ENCODE results near the gene S100A1.
"Not testable (repeated sequence)": the region's sequence is repeated elsewhere in the genome, so short reads cannot be mapped to it uniquely, and the experiment has no call there.

S100A1 gene

DNA sequence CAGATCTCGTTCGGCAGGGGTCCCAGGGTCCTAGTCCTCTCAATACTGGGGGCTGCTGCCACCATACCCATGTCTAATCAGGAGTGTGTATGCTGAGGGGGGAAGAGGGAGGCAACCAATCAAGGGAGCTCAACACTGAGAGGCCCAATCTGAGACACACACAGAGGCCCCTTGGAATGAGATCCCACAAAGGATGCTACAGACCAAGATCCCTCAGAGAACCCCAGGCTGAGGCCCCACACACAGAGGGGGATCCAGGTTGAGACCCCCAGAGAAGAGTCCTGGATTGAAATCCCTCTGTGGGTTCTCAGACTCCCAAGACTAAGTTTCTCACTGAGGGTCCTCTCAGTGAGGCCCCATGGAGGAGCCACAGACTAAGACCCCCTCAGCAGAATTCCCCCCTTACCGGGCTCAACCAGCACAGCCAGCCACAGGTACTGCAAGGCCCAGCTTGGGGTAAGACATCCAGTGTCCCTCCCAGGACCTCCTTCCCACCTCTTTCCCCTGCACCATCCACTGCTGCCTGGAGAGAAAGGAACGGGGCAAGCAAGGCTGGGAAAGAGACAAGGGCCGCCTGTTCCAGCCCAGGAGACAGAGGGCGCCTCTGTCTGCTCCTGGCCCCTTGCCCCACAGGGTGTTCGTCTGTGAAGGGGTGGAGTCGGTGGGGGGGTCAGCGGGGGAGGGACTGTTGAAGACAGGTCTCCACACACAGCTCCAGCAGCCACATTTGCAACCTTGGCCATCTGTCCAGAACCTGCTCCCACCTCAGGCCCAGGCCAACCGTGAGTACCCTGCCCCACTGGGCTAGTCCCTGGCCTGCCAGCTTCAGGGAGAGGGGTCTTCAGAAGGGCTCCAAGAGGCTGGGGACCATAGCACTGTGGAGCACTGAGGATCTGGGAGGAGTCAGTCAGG lies at the start of gene S100A1:
S100A1 (plus strand) TSS at position 720 of the 912 bp plus-strand sequence. CDS start 2,088 bp downstream, outside the sequence.
- no peak for DNase-seq (ENCODE audit: low read depth)

DNA sequence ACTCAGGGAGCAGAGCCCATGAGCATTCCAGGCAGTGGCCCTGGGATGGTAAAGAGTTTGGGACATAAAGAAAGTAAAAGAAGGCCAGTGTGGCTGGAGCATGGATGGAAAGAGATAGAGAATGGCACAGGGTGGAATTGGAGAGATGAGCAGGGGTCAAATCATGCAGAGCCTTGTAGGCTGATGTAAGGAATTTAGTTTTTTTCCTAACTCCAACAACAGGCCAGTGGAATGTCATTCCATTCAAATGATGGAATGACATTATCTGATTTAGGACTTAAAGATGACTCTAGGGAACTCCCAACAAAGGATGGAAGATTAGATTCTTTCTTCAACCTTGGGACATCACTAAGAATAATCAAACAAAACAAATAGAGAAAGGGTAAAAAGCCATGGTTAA lies 49.7 kb upstream of the S100A1 start:
- no peak for DNase-seq (ENCODE audit: low read depth)

DNA sequence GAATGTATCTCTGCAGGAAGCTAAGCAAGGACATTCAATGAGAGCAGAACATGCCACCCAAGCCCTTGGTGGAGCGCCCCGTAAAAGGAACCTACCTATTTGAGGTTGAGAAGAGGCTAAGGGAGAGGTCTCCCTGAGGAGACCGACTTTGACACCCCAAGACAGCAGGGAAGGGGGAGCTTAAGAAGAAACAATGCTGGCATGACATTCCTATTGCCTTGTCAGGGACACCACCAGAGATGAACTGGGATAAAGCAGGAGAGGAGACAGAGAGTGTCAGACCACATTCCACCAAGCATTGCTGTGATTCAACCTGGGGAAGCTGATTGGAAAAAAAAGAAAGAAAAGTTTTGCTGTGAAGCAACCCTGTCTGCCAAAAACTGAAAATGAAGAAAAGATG lies 49.3 kb upstream of the S100A1 start:
- no peak for DNase-seq (ENCODE audit: low read depth)

DNA sequence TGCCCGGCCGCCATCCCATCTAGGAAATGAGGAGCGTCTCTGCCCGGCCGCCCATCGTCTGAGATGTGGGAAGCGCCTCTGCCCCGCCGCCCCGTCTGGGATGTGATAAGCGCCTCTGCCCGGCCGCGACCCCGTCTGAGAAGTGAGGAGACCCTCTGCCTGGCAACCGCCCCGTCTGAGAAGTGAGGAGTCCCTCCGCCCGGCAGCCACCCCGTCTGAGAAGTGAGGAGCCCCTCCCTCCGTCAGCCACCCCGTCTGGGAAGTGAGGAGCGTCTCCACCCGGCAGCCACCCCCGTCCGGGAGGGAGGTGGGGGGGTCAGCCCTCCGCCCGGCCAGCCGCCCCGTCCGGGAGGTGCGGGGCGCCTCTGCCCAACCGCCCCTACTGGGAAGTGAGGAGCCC lies 45.4 kb upstream of the S100A1 start:
- not testable (repeated sequence) for DNase-seq (ENCODE audit: low read depth)

DNA sequence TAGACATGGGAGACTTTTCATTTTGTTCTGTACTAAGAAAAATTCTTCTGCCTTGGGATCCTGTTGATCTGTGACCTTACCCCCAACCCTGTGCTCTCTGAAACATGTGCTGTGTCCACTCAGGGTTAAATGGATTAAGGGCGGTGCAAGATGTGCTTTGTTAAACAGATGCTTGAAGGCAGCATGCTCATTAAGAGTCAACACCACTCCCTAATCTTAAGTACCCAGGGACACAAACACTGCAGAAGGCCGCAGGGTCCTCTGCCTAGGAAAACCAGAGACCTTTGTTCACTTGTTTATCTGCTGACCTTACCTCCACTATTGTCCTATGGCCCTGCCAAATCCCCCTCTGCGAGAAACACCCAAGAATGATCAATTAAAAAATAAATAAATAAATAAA lies 44.7 kb upstream of the S100A1 start:
- DNase-seq (ENCODE audit: low read depth), result not testable (repeated sequence)

DNA sequence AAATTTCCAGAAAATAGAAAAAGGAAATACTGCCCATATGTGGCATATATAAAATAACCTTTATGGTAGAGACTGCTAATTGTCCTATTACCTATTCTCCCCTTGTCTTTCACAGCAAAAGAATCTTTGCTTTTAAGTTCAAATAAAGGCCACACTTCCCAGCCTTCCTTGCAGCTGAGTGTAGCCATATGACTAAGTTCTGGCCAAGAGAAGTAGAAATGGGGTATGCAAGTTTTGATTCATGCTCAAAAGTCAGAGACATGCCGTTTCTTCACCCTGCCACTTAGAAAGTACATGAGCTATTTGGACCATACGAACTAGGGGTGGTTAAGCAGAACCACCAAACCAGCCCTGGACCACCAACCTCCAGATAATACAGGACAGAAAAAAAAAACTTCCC lies 44.3 kb upstream of the S100A1 start:
- no peak for DNase-seq (ENCODE audit: low read depth)

DNA sequence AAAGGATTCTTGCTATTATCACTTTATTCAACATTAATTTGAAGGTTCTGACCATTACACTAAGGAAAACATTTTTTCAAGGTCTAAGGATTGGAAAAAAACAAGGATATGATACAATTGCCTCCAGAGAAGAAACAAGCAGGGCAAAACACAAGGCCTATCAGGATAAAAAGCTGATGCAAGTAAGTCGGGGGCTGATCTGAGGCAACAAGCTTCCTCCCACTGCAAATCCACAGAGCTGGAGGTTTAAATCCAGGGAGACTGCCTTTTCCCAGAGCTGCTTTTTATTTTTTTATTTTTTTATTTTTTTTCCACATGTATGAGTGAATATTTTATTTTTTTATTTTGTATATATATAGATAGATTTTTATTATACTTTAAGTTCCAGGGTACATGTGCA lies 43.2 kb upstream of the S100A1 start:
- no peak for DNase-seq (ENCODE audit: low read depth)

DNA sequence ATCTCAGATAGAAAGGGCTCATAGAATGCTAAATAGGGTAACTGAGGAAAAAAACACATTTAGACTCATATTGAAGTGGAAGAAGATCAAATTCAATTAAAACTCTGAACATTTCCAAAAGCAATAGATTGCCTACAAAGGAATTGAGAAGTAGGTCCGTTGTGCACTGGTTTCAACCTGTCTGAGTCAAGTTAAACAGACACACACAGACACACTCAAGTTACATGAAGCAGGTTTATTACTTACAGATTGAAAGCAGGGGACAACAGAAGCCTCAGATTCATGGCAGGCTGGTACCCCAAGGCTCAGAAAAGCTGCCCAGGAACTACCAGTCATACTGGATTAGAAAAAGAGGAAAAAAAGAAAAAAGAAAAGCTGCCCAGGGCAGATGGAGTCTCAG lies 41.9 kb upstream of the S100A1 start:
- DNase-seq (ENCODE audit: low read depth), result no peak

DNA sequence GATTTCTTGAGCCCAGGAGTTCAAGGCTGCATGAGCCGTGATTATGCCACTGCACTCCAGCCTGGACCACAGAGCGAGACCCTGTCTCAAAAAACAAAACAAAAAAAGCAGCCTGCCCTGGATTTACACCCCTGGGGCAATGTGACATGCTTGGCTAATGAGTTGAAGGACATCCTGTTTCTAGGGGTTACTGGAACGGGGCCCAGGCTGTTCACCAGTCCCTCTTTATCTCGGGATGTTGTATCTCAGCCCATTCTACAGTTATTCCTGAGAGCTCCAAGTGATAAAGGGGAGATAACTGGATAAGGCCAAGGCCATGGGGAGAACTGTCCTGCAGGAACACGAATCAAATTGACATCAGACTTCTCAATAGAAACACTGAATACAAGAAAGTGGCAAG lies 40.9 kb upstream of the S100A1 start:
- no peak for DNase-seq (ENCODE audit: low read depth)

DNA sequence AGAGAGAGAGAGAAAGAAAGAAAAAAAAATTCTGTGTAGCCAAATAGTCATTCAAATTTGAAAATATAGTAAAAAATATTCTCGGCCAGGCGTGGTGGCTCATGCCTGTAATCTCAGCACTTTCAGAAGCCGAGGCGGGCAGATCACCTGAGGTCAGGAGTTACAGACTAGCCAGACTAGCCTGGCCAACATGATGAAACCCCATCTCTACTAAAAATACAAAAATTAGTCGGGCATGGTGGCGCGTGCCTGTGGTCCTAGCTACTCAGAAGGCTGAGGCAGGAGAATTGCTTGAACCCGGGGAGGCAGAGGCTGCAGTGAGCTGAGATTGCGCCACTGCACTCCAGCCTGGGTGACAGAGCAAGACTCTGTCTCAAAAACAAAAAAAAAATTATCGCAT lies 40.2 kb upstream of the S100A1 start:
- not testable (repeated sequence) for DNase-seq (ENCODE audit: low read depth)

DNA sequence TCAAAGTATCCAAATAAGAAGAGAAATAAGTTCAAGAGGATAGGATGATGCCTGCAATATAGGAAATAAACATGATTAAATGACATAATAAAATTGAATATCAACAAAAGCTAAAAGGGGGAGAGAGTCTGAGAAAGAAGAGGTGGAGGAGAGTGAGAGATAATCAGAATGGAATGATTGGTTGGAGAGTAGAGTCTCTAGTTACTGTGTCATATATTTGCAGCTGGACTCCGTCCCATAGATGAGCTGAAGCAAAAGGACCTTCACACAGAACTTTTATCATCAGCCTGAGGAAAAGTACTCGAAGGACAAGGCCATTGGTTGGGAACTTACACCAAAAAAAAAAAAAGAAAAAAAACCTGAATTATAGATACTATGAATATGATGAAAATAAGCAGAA lies 39.8 kb upstream of the S100A1 start:
- DNase-seq (ENCODE audit: low read depth), result no peak

DNA sequence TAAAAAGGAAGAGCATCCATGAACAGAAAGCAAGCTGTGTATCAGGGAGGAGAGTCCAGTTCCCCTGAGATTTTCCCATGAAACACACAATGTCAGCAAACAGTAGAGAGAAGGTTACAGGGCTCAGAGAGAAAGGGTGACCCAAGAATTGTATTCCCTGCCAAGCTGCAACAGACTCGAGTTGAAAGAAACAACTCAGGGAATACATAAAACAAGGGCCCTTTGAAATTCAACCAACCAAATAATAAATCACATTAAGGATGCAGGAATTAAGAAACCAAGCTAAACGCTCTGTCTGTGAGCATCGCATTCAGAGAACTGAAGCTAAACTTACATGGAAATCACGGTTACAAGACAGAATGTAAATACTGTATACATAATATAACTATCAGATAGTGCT lies 35.5 kb upstream of the S100A1 start:
- DNase-seq (ENCODE audit: low read depth), result no peak

DNA sequence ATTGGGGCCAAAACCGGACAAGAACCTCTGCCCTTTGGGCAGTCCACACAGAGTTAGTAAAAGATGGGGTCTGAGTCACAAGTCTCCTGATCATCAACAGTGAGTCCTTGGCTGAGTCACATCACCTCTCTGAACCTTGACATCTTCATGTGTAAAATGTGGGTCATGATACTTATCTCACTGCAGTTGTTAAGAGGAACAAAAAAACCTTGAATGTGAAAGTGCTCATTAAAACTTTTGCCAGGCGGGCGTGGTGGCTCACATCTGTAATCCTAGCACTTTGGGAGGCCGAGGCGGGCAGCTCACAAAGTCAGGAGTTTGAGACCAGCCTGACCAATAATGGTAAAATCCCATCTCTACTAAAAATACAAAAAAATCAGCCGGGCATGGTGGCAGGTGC lies 31.0 kb upstream of the S100A1 start:
- no peak for DNase-seq (ENCODE audit: low read depth)

DNA sequence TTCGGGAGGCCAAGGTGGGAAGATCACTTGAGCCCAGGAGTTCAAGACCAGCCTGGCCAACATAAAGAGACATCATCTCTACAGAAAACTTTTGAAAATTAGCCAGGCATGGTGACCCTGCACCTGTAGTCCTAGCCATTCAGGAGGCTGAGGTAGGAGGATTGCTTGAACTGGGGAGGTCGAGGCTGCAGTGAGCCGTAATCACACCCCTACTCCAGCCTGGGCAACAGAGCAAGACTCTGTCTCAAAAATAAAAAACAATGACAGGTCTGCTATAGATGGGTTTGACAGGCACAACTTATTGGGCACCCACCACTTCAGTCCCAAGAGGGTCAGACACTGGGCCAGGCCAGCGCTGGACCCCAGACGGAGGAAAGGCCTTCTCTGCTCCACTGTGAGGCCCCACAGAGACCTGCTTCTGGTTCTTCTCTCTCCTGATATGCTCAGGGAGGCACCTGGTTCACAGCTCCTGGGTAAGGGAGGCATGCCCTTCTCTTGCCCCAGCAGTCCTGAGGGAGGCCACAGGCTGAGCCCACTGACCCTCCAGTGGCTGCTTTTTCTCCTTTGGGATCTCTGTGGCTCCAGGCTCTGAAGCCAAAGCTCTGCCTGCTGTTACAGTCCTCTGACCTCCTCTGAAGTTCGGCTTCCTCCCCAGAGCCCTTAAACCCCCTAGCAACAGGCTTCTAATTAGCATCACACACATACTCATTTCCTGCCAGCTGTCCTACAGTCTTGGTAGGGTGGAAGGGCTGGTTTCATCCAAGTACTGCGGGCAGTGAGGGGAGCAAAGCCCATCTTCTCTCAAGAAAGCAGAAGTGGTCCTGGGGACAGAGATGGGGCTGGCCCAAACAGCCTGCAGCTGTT lies 29.7 kb upstream of the S100A1 start:
- no peak for DNase-seq (ENCODE audit: low read depth)

DNA sequence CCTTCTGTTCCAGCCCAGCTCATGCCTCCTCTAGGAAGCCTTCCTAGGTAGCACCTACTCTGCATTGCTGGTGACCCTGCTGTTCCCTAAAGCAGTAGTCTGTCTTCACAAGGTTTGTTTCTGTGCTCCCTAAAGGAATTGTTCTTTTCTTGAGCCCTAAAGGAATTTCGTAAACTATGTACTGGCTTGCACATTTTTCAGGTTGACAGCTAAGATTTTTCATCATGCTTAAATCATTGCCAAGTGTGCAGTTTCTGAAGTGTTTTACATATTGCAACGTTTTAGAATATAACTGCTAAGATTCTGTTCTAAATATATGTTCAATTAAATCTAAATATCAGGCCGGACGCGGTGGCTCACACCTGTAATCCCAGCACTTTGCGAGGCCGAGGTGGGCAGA lies 28.4 kb upstream of the S100A1 start:
- no peak for DNase-seq (ENCODE audit: low read depth)

DNA sequence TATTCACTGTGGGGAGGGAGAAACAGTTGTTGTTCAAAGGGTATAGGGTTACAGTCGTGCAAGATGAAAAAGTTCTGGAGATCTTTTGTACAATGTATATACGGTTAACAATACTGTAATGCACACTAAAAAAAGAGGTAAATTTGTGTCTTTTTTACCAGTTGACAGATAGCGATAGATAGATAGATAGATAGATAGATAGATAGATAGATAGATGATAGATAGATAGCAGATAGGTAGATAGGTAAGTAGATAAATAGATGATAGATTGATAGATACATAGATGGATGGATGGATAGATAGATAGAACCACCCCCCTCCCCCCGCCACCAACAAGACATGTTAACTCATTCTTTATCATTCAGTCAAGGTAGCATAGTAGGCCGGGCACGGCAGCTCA lies 25.5 kb upstream of the S100A1 start:
- no peak for DNase-seq (ENCODE audit: low read depth)

DNA sequence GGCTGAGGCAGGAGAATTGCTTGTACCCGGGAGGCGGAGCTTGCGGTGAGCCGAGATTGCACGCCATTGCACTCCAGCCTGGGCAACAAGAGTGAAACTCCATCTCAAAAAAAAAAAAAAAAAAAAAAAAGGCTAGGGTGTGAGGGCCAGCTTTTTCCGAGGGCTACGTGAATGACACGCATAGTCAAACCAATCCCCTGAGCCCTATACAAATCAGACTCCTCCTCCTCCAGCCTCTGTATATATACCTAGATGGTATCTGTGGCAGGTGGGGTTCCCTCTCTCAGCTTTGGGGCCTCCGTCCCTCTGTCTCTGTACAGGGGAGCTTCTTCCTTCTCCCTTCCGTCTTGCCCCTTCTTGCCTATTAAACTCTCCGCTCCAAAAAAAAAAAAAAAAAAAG lies 22.0 kb upstream of the S100A1 start:
- no peak for DNase-seq (ENCODE audit: low read depth)

DNA sequence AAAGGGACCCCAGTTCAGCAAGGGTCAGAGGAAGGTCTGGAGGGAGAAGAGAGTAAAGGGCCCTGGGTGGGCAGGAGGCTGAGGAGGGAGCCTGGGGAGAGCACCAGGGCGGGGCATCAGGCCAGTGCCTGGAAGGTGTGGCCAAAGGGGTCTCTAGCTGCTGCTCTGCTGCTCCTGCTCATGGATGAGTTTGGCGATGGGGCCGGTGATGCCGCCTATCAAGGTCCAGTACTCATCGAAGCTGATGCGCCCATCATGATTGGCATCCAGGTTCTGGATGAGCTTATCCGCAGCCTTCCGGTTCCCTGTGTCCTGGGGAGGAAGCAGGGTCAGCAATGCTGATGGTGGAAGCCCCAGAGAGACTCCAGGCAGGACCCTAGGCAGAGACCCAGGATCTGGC lies 20.9 kb upstream of the S100A1 start:
- DNase-seq (ENCODE audit: low read depth), result no peak

DNA sequence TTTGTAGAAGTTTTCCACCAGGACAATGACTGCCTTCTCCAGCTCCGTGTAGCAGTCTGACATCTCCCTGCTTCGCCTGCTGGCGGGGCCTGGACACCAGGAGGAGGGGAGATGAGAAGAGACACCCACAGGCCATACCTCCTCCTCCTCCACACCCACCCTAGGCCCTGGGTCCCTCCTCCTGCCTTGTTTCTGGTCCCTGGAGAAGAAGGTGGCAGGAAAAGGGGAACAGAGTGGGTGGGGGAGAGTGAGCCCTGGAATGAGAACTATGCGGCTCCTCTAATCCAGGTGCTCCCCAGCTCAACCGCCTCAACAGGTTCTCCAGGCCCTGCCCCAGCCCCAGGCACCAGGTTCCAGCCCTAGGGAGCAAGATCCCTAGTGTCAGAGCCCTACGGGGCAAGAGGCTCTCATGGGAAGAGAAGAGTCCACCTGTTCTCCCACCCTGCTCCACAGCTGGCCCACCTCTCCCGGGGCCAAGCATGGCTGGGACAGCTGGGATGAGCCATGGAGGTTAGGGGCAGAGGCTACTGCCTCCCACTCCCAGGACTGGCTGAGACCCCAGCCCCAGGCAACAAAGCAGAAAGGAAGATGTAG lies 20.0 kb upstream of the S100A1 start:
- DNase-seq (ENCODE audit: low read depth), result no peak

DNA sequence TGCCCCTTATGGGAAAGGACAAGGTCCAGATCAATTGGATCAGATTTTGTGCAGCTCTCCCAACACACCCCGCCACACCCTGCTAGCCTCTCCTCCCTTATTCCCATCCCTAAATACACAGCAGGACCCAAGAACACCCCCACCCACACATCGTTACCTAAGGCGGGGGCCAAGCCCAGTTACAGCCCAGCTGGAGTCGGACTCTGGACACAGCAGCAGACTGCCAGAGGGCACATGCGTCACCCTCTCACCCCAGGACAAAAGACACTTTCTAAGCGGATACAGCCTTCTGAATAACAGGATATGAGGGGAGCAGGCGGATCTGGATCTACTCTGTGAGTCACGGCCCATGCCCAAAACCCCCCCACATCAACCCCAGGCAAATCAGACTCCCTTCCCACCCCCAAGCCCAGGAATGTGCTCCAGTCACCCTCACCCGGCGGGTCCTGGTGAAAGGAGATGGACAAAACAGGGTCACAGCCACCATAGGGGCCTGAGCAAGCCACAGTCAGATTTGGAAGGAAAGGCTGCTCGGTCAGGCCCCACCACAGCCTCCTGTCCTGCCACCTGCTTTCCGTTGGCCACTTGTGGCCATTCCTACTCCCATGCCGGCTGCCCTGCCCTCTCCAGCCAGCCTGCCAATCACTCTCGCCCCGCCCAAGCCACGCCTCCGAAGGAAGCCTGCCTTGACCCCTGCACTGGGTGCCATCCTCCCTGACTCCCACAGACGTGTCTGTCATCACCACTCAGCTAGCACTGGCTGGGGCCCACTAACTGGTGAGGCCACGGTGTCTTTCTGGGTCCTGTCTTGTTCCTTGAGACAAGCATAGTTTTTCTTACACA lies 19.3 kb upstream of the S100A1 start:
- DNase-seq (ENCODE audit: low read depth), result peak; percentile 89

DNA sequence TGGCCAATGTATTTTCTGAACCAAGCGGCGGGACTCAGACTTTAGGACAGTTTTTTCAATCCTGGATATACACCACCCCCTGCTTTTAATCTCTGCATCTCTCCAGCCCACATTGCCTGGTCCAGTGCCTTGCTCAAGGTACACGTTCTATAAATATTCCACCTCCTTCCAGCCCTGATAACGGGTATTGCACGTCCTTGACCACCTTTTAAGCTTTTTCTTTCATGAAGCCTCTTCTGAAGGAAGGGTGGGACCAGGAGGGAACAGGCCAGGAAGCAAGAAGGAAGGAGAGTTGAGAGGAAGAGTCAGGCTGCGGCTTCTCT lies 18.7 kb upstream of the S100A1 start:
- no peak for DNase-seq (ENCODE audit: low read depth)

DNA sequence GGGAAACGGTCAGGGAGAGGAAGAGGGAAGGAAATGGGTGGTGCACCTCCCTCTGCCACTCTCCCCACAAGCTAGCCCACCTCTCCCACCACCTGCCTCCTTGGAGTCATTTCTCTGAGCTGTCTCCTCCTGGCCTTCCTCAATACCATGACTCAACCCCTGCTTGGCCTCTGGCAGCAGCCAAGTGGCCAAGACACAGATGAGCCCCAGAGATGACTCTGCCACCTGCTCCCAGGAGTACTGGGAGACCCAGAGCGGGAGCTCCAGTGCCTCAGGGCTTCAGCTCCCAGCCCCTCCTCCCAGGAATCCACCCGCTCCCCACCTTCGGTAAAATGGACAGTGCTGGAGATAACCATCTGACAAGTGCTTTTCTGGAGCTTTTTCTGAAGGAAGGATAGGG lies 17.9 kb upstream of the S100A1 start:
- DNase-seq (ENCODE audit: low read depth), result no peak
